Lung microvascular endothelial cell (primary cell): ENCODE data around the gene SRP68. TPM values are rescaled to one million over a fixed set of nuclear protein-coding genes. Genes with fewer than 3 reads are reported as not detected.

Experiments
- DNase-seq, 2 donors: peaks; one replicate each; pipeline versions ENCODE4 v3.0.0 to v3.0.0-alpha.2; 2010; ENCODE audit warnings: low read depth in 2 of 2
- total RNA-seq: library from RNA; depleted of rRNA; stranded (reverse); fragments of >200 nt; gene quantifications from 2 replicates; pipeline ENCODE4 v1.2.1, GENCODE V29; 2014

SRP68 gene
- total RNA-seq, 1 donor from 2014 or later: 20.0 TPM

DNA sequence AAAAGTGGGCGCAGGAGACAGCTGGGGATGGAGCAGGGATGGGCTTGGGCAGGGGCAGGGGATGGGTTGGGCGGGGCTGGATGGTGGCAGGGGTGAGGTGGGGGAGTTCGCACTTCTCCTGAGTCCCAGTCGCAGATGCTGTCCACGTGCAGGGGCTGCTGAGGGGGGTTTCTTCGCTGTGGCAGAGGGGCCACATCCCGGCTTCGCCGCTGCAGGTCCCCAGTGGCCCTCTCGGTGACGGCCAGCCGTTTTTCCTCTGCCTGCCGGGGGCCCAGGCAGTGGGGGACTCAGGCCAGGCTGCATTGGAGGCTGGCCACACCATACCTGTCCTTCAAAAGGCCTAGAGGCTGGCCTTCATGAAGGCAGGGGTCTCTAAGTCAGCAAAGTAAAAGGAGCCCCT is 53.5 kb downstream of the SRP68 start:
- no peak for DNase-seq

GRCh38 chr17:76018340-76018680 is 54.0 kb downstream of the SRP68 start:
- no peak for DNase-seq

GRCh38 chr17:76017481-76018339 is 54.6 kb downstream of the SRP68 start:
- no peak for DNase-seq

DNA sequence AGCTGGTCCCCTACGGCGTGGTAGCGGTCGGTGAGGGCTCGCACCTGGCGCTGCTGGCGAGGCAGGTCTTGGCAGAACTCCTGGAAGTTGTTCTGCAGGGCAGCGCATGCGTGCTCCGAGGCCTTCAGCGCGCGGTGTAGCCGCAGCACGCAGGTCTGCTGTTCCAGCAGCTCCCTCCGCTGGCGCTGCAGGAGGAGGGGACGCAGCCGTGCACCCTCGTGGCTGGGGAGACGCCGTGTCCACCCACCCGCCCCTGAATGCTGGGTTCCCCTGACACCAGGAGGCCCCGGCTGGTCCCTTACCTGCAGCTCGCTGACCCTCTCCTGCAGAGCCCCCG is 57.4 kb downstream of the SRP68 start:
- no peak for DNase-seq

DNA sequence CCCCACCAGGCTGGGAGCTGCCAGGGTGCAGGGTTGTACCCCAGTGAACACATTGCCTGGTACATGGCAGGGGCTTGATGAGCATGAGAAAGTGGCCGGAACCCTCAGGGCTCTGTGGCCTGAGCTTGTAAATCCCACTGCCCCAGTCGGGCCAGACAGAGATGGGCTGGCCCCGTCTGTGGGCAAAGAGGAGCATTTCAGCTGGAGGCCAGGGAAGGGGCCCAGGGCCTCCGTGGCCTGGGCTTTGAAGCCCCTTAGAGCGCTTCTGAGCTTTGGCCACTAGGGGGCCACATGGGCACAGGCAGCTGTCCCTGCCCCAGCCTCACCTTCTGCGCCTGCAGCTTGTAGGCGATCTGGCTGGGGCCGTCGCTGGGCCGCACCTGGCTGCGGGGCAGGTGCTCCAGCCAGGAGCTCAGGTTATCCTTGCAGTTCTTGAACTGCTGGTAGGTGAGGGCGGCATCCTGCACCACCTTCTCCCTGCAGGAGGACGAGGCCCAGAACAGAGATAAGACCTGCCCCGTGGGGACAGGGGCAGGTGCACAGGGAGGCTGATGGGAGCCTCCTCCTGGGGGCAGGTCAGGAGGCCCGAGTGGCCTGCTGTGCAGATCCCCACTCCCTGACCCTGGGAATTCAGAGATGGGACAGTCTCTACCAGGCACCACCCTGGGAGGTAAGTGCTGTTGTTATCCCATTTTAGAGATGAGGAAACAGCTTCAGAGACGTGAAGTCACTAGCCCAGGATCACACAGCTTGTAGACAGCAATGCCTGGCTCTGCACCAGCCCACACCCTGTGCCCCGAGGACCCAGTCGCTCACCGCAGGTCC is 58.0 kb downstream of the SRP68 start:
- DNase-seq: peak; percentile 73 to 86

GRCh38 chr17:76013377-76013932 is 58.9 kb downstream of the SRP68 start:
- DNase-seq: no peak

DNA sequence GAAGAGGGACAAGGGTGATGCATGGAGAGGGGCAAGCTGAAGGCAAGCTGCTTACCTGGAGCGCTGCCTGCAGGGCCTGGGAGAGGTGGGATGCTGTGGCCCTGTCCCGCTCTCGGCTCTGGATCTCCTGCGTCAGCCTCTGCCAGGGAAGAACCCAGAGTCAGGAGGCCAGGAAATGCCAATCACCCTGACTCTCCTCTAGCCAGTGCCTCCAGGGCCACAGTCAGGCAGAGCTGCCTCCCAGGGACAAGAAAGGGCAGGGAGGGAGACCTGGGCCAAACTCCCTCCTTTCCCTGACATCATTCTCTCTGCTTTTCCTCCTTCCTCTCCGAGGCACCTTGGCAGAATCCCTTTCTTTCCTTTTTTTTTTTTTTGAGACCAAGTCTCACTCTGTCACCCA is 60.4 kb downstream of the SRP68 start:
- no peak for DNase-seq

GRCh38 chr17:76009969-76010661 is 62.2 kb downstream of the SRP68 start:
- no peak for DNase-seq

- DNase-seq: no peak
Measured at GRCh38 chr17:76009447-76009846, 62.9 kb downstream of the SRP68 start.

DNA sequence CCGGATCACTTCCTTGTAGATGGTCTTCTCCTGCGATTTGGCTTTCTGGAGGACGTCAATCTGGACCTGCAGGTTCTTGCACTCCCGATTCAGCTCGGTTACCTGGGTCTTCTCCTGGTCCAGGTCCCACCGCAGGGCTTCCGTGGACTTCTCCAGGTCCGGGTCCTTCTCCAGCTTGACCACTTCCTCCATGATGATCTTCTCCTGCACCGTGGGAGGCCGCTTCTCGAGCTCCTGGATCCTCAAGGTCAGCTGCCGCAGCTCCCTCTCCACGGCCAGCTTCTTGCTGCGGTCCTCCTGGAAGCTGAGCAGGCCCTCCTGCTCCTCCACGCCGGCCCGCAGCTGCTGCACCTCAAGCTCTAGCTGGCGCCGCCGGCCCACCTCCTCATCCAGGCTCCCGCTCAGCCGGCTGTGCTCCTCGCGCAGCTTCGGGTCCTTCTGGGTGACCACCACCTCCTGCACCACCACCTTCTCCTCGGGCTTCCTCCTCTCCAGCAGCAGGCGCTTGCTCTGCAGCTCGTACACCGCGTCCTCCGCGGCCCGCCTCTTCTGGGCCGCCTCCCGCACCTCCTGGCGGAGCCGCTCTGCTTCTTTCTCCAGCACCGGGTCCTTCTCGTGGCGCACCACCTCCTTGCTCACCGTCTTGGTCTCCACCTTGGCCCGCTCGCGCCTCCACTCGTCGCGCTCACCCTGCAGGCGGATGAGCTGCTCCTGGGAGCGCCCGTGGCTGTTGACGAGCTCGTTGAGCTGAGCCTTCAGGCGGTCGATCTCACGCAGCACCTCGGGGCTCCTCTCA is 63.5 kb downstream of the SRP68 start:
- no peak for DNase-seq

GRCh38 chr17:76008208-76008607 is 64.1 kb downstream of the SRP68 start:
- no peak for DNase-seq

DNA sequence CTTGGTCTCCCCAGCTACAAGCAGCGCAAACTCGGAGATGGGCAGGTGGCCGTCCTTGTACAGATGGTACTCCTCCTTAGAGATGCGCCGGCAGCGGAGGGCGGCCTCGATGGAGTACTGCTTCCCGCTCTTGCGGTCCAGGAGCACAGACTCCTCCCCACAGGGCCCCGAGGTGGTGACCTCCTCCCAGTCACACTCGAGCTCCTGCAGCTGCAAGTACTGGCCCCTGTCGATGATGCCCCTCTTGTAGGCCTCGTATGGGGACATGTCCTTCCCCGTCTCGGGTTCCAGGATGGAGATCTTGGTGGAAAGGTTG is 64.5 kb downstream of the SRP68 start:
- DNase-seq: no peak

- DNase-seq: no peak
Measured at GRCh38 chr17:76007131-76007849, 65.0 kb downstream of the SRP68 start.

DNA sequence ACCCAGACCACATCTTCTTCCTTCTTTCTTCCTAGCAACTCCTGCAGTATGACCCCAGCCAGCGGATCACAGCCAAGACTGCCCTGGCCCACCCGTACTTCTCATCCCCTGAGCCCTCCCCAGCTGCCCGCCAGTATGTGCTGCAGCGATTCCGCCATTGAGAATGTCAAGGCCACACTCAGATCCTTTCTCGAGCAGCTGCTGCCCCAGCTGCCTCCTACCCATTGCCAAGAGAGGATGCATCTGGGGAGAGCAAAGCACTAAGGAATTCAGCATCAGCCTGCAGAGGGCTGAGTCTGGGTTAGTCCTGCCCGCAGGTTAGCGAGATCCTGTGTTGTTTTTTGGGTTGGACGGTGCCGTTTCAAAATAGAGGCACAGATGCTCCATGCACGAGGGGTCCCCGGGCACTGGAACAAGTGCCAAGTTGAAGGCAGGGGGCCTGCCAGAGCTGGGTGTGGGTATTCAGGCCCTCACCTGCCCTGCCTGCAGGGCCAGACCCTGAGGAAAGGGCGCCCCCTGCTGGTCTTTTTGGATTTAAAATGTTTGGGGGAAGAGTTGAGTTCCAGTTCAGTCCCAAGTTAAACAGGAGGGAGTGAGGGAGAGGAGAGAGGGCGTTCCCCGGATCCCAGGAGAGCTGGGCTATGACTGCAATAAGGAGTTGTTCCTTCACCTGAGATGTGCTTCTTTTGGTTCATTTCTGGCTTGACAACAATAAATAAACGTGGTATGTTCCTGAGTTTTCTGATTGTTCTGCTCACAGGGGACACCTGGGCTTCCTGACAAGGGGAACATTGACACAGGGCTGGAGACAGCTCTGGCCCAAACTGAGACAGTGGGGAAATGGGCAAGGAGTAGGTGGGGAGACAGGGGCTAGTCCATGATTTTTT is 66.8 kb downstream of the SRP68 start:
- peak; percentile 76 to 82 for DNase-seq

DNA sequence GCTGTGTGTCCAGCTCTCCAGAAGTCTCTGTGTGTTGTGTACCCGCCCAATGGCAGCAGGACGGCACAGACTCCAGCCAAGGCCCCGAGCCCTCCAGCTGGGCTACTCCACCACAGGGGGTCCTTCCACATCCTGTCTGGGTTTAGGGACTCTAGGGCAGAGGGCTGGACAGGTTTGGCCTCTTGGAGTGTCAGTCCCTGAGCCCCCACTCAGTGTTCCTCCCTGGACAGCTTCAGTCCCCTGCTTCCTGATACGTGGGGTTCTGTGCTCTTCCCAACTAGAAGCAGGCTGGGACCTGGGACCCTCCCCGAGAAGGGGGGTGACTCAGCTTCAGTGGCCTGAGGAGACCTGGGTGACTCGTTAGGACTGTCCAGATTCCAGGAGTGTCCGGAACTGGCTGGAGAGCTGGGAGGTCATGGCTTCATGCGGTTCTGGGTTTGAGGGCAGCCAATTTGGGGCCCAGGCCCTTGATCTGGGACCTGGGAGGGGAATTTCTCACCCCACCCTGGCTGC is 67.5 kb downstream of the SRP68 start:
- DNase-seq: peak in 1 of 2 donors; percentile 69

- DNase-seq: no peak
Measured at GRCh38 chr17:76003915-76004314, 68.4 kb downstream of the SRP68 start.

DNA sequence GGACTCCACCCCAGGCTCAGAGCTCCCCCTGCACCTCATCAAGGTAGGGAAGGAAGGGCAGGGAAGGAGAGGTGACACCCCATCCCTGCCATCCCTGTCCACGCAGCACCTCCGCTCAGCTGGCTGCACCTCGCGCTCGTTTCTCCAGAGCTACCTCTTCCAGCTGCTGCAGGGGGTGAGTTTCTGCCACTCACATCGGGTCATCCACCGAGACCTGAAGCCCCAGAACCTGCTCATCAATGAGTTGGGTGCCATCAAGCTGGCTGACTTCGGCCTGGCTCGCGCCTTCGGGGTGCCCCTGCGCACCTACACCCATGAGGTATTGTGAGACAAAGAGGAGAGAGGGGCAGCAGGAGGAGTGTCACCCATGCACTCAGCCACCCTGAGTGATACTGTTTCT is 70.2 kb downstream of the SRP68 start:
- DNase-seq: no peak

DNA sequence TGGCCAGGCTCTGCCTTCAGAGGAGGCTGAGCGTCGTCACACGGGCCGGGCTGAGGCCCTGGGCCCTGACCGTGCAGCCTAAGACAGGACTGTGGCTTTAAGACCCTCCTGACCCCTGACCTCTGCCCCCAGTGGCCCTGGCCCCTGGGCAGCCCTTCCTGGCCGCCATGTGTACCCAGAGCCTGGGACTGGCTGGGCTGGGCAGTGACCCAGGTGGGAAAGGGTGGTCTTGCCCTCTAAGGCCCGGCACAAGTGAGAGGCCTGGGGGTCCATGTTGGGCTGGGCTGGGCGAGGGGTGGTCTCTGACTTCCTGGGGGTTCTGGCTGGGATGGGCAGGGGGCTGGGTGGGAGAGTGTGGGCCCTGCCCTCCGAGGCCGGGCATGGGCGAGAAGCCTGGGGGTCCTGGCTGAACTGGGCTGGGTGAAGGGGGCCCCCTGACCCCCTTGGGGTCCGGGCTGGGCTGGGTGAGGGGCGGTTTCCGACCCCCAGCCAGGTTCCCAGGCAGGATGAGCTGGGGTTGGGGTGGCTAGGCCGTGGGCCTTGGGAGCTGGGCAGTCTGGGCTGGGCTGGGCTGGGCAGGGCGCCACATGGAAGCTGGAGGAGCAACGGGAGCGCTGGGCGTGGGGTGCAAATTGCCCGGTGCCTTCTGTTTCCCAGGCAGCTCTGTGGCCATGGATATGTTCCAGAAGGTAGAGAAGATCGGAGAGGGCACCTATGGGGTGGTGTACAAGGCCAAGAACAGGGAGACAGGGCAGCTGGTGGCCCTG is 71.4 kb downstream of the SRP68 start, which contains the start of gene CDK3:
TSS of gene CDK3 (plus strand) at position 101 of the 767 bp plus-strand sequence. CDS start at position 672, 571 bp downstream.
- no peak for DNase-seq
